GM12878 (cell line): Measurements from ENCODE around the gene ZBED4. TPM values are rescaled to one million over a fixed set of nuclear protein-coding genes. Genes with fewer than 3 reads are reported as not detected.

Experiments
- ATAC-seq: fragments of 200-7000 bp; cut with Tn5 transposase; 3 replicates; pipeline ENCODE4 v1.9.1; 2020; ENCODE audit warnings: mild to moderate bottlenecking, moderate library complexity
- BruUV-seq: library from RNA; stranded (reverse); fragments of 400-500 nt; replicated peaks from 2 replicates; lab custom pipeline; 2021; lab: Mats Ljungman, UMichigan
- CTCF ChIA-PET: fragments of 300-600 bp; sonication (Branson Sonifier 250); formaldehyde crosslinking; extraction: SDS; loops from one replicate; lab custom pipeline; 2021; ENCODE audit warnings: inconsistent platforms; lab: Yijun Ruan, JAX
- POLR2A ChIA-PET: fragments of 350-600 bp; formaldehyde crosslinking; extraction: SDS; loops from one replicate; lab custom pipeline; 2021; ENCODE audit warnings: inconsistent platforms; lab: Charles Lee
- RAD21 ChIA-PET: fragments of 300-600 bp; sonication (Branson Sonifier 250); formaldehyde crosslinking; loops from one replicate; lab custom pipeline; 2023; ENCODE audit warnings: antibody characterized with exemption; ENCODE audit not compliant: unreplicated experiment; lab: Charles Lee
- SMC1A ChIA-PET: fragments of 300-600 bp; sonication (Branson Sonifier 250); formaldehyde crosslinking; loops from one replicate; lab custom pipeline; 2023; ENCODE audit not compliant: unreplicated experiment, uncharacterized antibody; lab: Charles Lee
- DNase-seq: peaks from one replicate; pipeline ENCODE4 v3.0.0-alpha.2; 2011; ENCODE audit warnings: low read depth, low spot score
- FAIRE-seq: peaks from 3 replicates; lab custom pipeline; 2011; peaks lifted over from hg19 to GRCh38; lab: Jason Lieb, UNC
- H2AFZ ChIP-seq: 2 replicates; pipeline ENCODE4 v1.6.0; 2011; ENCODE audit warnings: low read depth, low read length, control low read depth; ENCODE audit not compliant: control insufficient read depth
- H3K27ac ChIP-seq: 2 replicates; pipeline ENCODE4 v1.5.1; 2011; ENCODE audit warnings: control low read depth; ENCODE audit not compliant: control insufficient read depth, insufficient read depth
- H3K27me3 ChIP-seq, 2 experiments: replicated peaks in 1 of 2; 2 replicates each; pipeline versions ENCODE4 v1.6.0 to v1.6.1; 2011; ENCODE audit warnings: low read length in 1 of 2; ENCODE audit not compliant: control insufficient read depth in 2 of 2, insufficient read depth in 2 of 2
- H3K36me3 ChIP-seq, 2 experiments: 2 replicates each; pipeline ENCODE4 v1.5.1; 2011; ENCODE audit warnings: low read length in 1 of 2; ENCODE audit not compliant: control insufficient read depth in 2 of 2, insufficient read depth in 2 of 2
- H3K4me1 ChIP-seq: 2 replicates; pipeline ENCODE4 v1.6.1; 2011; ENCODE audit warnings: mild to moderate bottlenecking, low read length, moderate library complexity, mixed read lengths; ENCODE audit not compliant: control insufficient read depth, insufficient read depth
- H3K4me2 ChIP-seq: 2 replicates; pipeline ENCODE4 v1.6.0; 2011; ENCODE audit warnings: control low read depth; ENCODE audit not compliant: control insufficient read depth, insufficient read depth
- H3K4me3 ChIP-seq: fragments of 200-600 bp; sonication (generic); 2 replicates; pipeline ENCODE4 v1.5.1; 2016
- H3K79me2 ChIP-seq: 2 replicates; pipeline ENCODE4 v1.6.0; 2011; ENCODE audit warnings: low read length; ENCODE audit not compliant: control insufficient read depth, insufficient read depth
- H3K9ac ChIP-seq: 2 replicates; pipeline ENCODE4 v1.8.0; 2011; ENCODE audit warnings: low read length, control low read depth, mixed read lengths; ENCODE audit not compliant: control insufficient read depth, insufficient read depth
- H3K9me3 ChIP-seq: replicated peaks from 3 replicates; pipeline ENCODE4 v1.5.1; 2011; ENCODE audit warnings: mild to moderate bottlenecking, low read length; ENCODE audit not compliant: control insufficient read depth, insufficient read depth
- H4K20me1 ChIP-seq: 2 replicates; pipeline ENCODE4 v1.6.0; 2011; ENCODE audit not compliant: control insufficient read depth, insufficient read depth
- BMI1 ChIP-seq: fragments of 450-650 bp; IDR thresholded peaks from 2 replicates; pipeline ENCODE4 v1.6.1; 2016; ENCODE audit warnings: mild to moderate bottlenecking, moderate library complexity, borderline replicate concordance
- CBX3 ChIP-seq: fragments of 200-600 bp; sonication (generic); IDR thresholded peaks from 2 replicates; pipeline ENCODE4 v1.6.1; 2016; ENCODE audit warnings: low read depth, borderline replicate concordance
- CREB1 ChIP-seq: IDR thresholded peaks from 2 replicates; pipeline ENCODE4 v1.6.1; 2012; ENCODE audit warnings: low read depth, mild to moderate bottlenecking, inconsistent platforms
- CREM ChIP-seq: IDR thresholded peaks from 2 replicates; pipeline ENCODE4 v1.6.1; 2014; ENCODE audit warnings: antibody characterized with exemption, low read depth
- EP300 ChIP-seq, 2 experiments: fragments of 150-350 bp in 1 of 2; IDR thresholded peaks; 2 replicates each; pipeline ENCODE4 v1.6.1; 2011 to 2012; ENCODE audit warnings: low read depth in 2 of 2, low read length in 2 of 2, borderline replicate concordance in 1 of 2, improper control_type of control experiment in 1 of 2, inconsistent platforms in 1 of 2; ENCODE audit not compliant: control insufficient read depth in 1 of 2
- IKZF1 ChIP-seq: fragments of 450-650 bp; conservative IDR thresholded peaks from 2 replicates; pipeline ENCODE4 v1.6.1; 2017; ENCODE audit warnings: antibody characterized with exemption, mild to moderate bottlenecking
- KDM1A ChIP-seq: fragments of 200-600 bp; sonication (generic); IDR thresholded peaks from 2 replicates; pipeline ENCODE4 v1.6.1; 2016; ENCODE audit warnings: borderline replicate concordance
- MEF2B ChIP-seq: fragments of 450-650 bp; IDR thresholded peaks from 2 replicates; pipeline ENCODE4 v1.6.1; 2018; ENCODE audit warnings: mild to moderate bottlenecking, moderate library complexity; ENCODE audit not compliant: partially characterized antibody, poor library complexity, severe bottlenecking
- NFXL1 ChIP-seq: fragments of 450-650 bp; IDR thresholded peaks from 2 replicates; pipeline ENCODE4 v1.6.1; 2017; ENCODE audit warnings: antibody characterized with exemption, mild to moderate bottlenecking, borderline replicate concordance
- NR2C2 ChIP-seq: IDR thresholded peaks from 2 replicates; pipeline ENCODE4 v1.6.1; 2011; ENCODE audit warnings: borderline replicate concordance, low read depth; ENCODE audit not compliant: control insufficient read depth, insufficient read length
- PML ChIP-seq: IDR thresholded peaks from 2 replicates; pipeline ENCODE4 v1.6.1; 2012; ENCODE audit warnings: low read length, inconsistent platforms
- SMAD1 ChIP-seq: fragments of 450-650 bp; IDR thresholded peaks from 2 replicates; pipeline ENCODE4 v1.6.1; 2018; ENCODE audit warnings: mild to moderate bottlenecking, low read depth; ENCODE audit not compliant: partially characterized antibody
- SMAD5 ChIP-seq: IDR thresholded peaks from 2 replicates; pipeline ENCODE4 v1.6.1; 2016; ENCODE audit warnings: antibody characterized with exemption, low read depth
- TAF1 ChIP-seq: IDR thresholded peaks from 2 replicates; pipeline ENCODE4 v1.6.1; 2011; ENCODE audit warnings: mild to moderate bottlenecking, low read depth, low read length, borderline replicate concordance
- ZNF24 ChIP-seq: fragments of 450-650 bp; IDR thresholded peaks from 2 replicates; pipeline ENCODE4 v1.6.1; 2017; ENCODE audit warnings: antibody characterized with exemption, mild to moderate bottlenecking
- WGBS: methylation state at CpG from one replicate; pipeline ENCODE4 v1.1.6; 2016; ENCODE audit warnings: low lambda C conversion rate; ENCODE audit not compliant: insufficient replicate concordance, insufficient coverage; ENCODE audit errors: missing lambda C conversion rate; 5-methylcytosine and 5-hydroxymethylcytosine counted together
- in situ Hi-C: fragments of 300-500 bp; cut with MboI; formaldehyde crosslinking; loops from 9 replicates; pipeline ENCODE4 v1.14.3; 2018; ENCODE audit warnings: mixed read lengths
- intact Hi-C: fragments of 100-400 bp; cut with micrococcal nuclease; formaldehyde crosslinking; loops from one replicate; pipeline ENCODE4 v1.14.2; 2022; ENCODE audit not compliant: unreplicated experiment
- polyA plus RNA-seq, 11 experiments: library from polyadenylated mRNA; depleted of rRNA in 4 of 11; unstranded in 6 of 11; stranded (reverse) in 5 of 11; fragments of >200 nt; fragmentation: Nextera tagmentation in 4 of 11; fragmentation: Illumina TruSeq in 1 of 11; extraction: Ambion mirVana in 4 of 11; extraction: Trizol in 1 of 11; gene quantifications; 1 replicate in 1 of 11; 2 replicates in 10 of 11; pipeline versions ENCODE4 v1.2.1 to v1.2.3, GENCODE V29; 2011 to 2016; ENCODE audit warnings: inconsistent platforms in 2 of 11, missing spikeins in 2 of 11, low read depth in 1 of 11
- total RNA-seq, 4 experiments: library from RNA; depleted of rRNA in 3 of 4; stranded (reverse); fragments of >200 nt in 3 of 4; fragmentation: Illumina TruSeq in 1 of 4; extraction: Trizol in 1 of 4; gene quantifications; 2 replicates each; pipeline versions ENCODE4 v1.2.1 to v1.2.3, GENCODE V29; 2013 to 2021
- TF ChIP-seq, protein P1 (sequence below): IDR thresholded peaks from 2 replicates; pipeline ENCODE4 v1.6.1; 2012; ENCODE audit warnings: low read depth, low read length, improper control_type of control experiment
- TF ChIP-seq, protein P2 (sequence below): fragments of 450-650 bp; IDR thresholded peaks from 2 replicates; pipeline ENCODE4 v1.6.1; 2018; ENCODE audit warnings: mild to moderate bottlenecking, low read depth, moderate library complexity; ENCODE audit not compliant: partially characterized antibody
- TF ChIP-seq, protein P3 (sequence below): fragments of 450-650 bp; formaldehyde crosslinking; IDR thresholded peaks from 2 replicates; pipeline ENCODE4 v1.4.0; 2022; ENCODE audit warnings: mild to moderate bottlenecking, moderate library complexity

The ZBED4 gene
- total and polyA plus RNA-seq, 10 of the 15 experiments (the other 5 are each of a cell fraction or from before 2014, with no cell fraction given) = 2.3 to 21.6 (median 12.8) TPM

DNA sequence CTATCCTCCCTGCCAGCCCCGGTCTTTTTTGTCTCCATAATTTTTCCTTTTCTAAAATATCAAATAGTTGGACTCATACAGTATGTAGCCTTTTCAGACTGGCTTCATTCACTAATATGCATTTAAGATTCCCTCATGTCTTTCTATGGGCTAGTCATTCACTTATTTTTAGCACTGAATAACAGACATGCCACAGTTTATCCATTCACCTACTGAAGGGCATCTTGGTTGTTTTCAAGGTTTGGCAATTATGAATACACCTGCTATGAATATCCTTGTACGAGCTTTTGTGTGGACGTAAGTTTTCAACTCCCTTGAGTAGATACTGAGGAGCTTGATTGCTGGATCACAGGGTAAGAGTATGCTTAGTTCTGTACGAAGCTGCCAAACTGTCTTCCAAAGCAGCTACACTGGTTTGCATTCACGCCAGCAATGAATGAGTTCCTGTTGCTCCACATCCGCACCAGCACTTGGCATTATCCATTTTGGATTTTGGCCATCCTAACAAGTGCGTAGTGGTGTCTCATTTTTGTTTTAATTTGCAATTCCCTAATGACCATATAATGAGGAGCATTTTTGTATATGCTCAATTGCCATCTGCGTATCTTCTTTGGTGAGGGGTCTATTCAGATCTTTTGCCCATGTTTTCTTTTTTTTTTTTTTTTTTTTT, 43.5 kb downstream of the ZBED4 start:
- in situ Hi-C loops (no loop called here), intact Hi-C loops (no loop called here)
- no peak for DNase-seq
- Histone ChIP-seq H3K27ac (no peak overlapping the region), H3K9ac (no peak overlapping the region), H3K9me3 (no peaks in the 10 kb centered on the region; the same call in 2 of the 3 replicates), H3K79me2 (no peaks in the 10 kb centered on the region), H3K36me3 (peaks cover 6 to 7% of the 10 kb centered on the region in 2 experiments), H3K4me1 (no peaks in the 10 kb centered on the region), H3K27me3 (no peaks in the 10 kb centered on the region), H2AFZ (no peak overlapping the region), H3K4me2 (no peak overlapping the region), H4K20me1 (no peaks in the 10 kb centered on the region), H3K4me3 (no peak overlapping the region)
- no peak for ATAC-seq
- ChIA-PET SMC1A (no interaction called here), POLR2A (no interaction called here), RAD21 (no interaction called here), CTCF (no interaction called here)
- no TSS peak for BruUV-seq
- FAIRE-seq = no peak
- TF ChIP-seq, protein P1, sequence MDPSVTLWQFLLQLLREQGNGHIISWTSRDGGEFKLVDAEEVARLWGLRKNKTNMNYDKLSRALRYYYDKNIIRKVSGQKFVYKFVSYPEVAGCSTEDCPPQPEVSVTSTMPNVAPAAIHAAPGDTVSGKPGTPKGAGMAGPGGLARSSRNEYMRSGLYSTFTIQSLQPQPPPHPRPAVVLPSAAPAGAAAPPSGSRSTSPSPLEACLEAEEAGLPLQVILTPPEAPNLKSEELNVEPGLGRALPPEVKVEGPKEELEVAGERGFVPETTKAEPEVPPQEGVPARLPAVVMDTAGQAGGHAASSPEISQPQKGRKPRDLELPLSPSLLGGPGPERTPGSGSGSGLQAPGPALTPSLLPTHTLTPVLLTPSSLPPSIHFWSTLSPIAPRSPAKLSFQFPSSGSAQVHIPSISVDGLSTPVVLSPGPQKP = no peak
- TF ChIP-seq BMI1 (no peak), IKZF1 (no peak), NR2C2 (no peak), MEF2B (no peak), SMAD1 (no peak), SMAD5 (no peak), CREB1 (no peak), CBX3 (no peak), NFXL1 (no peak), CREM (no peak), EP300 (IDR thresholded peaks at IDR 0.05; ENCODE audit: borderline replicate concordance in 1 of 2, control insufficient read depth in 1 of 2, low read depth in 2 of 2, low read length in 2 of 2) (no peak), KDM1A (no peak), TAF1 (no peak), ZNF24 (no peak), PML (no peak)
- TF ChIP-seq, protein P2, sequence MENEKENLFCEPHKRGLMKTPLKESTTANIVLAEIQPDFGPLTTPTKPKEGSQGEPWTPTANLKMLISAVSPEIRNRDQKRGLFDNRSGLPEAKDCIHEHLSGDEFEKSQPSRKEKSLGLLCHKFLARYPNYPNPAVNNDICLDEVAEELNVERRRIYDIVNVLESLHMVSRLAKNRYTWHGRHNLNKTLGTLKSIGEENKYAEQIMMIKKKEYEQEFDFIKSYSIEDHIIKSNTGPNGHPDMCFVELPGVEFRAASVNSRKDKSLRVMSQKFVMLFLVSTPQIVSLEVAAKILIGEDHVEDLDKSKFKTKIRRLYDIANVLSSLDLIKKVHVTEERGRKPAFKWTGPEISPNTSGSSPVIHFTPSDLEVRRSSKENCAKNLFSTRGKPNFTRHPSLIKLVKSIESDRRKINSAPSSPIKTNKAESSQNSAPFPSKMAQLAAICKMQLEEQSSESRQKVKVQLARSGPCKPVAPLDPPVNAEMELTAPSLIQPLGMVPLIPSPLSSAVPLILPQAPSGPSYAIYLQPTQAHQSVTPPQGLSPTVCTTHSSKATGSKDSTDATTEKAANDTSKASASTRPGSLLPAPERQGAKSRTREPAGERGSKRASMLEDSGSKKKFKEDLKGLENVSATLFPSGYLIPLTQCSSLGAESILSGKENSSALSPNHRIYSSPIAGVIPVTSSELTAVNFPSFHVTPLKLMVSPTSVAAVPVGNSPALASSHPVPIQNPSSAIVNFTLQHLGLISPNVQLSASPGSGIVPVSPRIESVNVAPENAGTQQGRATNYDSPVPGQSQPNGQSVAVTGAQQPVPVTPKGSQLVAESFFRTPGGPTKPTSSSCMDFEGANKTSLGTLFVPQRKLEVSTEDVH = no peak
- TF ChIP-seq, protein P3, sequence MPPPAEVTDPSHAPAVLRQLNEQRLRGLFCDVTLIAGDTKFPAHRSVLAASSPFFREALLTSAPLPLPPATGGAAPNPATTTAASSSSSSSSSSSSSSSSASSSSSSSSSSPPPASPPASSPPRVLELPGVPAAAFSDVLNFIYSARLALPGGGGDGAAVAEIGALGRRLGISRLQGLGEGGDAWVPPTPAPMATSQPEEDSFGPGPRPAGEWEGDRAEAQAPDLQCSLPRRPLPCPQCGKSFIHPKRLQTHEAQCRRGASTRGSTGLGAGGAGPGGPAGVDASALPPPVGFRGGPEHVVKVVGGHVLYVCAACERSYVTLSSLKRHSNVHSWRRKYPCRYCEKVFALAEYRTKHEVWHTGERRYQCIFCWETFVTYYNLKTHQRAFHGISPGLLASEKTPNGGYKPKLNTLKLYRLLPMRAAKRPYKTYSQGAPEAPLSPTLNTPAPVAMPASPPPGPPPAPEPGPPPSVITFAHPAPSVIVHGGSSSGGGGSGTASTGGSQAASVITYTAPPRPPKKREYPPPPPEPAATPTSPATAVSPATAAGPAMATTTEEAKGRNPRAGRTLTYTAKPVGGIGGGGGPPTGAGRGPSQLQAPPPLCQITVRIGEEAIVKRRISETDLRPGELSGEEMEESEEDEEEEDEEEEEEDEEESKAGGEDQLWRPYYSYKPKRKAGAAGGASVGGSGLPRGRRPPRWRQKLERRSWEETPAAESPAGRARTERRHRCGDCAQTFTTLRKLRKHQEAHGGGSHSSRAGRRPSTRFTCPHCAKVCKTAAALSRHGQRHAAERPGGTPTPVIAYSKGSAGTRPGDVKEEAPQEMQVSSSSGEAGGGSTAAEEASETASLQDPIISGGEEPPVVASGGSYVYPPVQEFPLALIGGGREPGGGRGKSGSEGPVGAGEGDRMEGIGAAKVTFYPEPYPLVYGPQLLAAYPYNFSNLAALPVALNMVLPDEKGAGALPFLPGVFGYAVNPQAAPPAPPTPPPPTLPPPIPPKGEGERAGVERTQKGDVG (CRISPR knock-in tag) = no peak
- WGBS = 94% methylated on average over 8 of the region's 8 CpGs
